Measurements from ENCODE around the gene SPACA9. TPM values are rescaled to one million over a fixed set of nuclear protein-coding genes. Genes with fewer than 3 reads are reported as not detected.

SPACA9 gene
- total RNA-seq, 1 donor from 2014 or later, result 6.9 TPM

- no peaks in the 10 kb centered on the region for H3K27me3 ChIP-seq (ENCODE audit: control insufficient read depth, insufficient read depth, low read length)
- no peak overlapping the region for H3K4me3 ChIP-seq (ENCODE audit: low read depth, low read length)
- TF ChIP-seq CTCF (IDR thresholded peaks at IDR 0.05; ENCODE audit: insufficient read depth, low read length, poor library complexity, severe bottlenecking), result no peak
- no peak for DNase-seq (ENCODE audit: low read depth)
- peaks cover 4% of the 10 kb centered on the region for H3K36me3 ChIP-seq (ENCODE audit: control insufficient read depth, insufficient read depth, low read length)
These were observed 13.7 kb downstream of the SPACA9 start for GRCh38 chr9:132892400-132892799.

GRCh38 chr9:132894346-132894745, 15.6 kb downstream of the SPACA9 start:
- no peaks in the 10 kb centered on the region for H3K27me3 ChIP-seq (ENCODE audit: control insufficient read depth, insufficient read depth, low read length)
- H3K4me3 ChIP-seq (ENCODE audit: low read depth, low read length), result no peak overlapping the region
- H3K36me3 ChIP-seq (ENCODE audit: control insufficient read depth, insufficient read depth, low read length), result peaks cover 7% of the 10 kb centered on the region
- no peak for TF ChIP-seq CTCF (IDR thresholded peaks at IDR 0.05; ENCODE audit: insufficient read depth, low read length, poor library complexity, severe bottlenecking)
- DNase-seq (ENCODE audit: low read depth), result no peak

GRCh38 chr9:132894862-132895835, 16.5 kb downstream of the SPACA9 start:
- Histone ChIP-seq H3K27me3 (ENCODE audit: control insufficient read depth, insufficient read depth, low read length) (no peaks in the 10 kb centered on the region), H3K4me3 (ENCODE audit: low read depth, low read length) (no peak overlapping the region), H3K36me3 (ENCODE audit: control insufficient read depth, insufficient read depth, low read length) (peaks cover 7% of the 10 kb centered on the region)
- DNase-seq (ENCODE audit: low read depth), result no peak
- TF ChIP-seq CTCF (IDR thresholded peaks at IDR 0.05; ENCODE audit: insufficient read depth, low read length, poor library complexity, severe bottlenecking), result no peak

GRCh38 chr9:132896264-132896663, 17.6 kb downstream of the SPACA9 start:
- Histone ChIP-seq H3K27me3 (ENCODE audit: control insufficient read depth, insufficient read depth, low read length) (no peaks in the 10 kb centered on the region), H3K4me3 (ENCODE audit: low read depth, low read length) (no peak overlapping the region), H3K36me3 (ENCODE audit: control insufficient read depth, insufficient read depth, low read length) (peaks cover 7% of the 10 kb centered on the region)
- no peak for TF ChIP-seq CTCF (IDR thresholded peaks at IDR 0.05; ENCODE audit: insufficient read depth, low read length, poor library complexity, severe bottlenecking)
- DNase-seq (ENCODE audit: low read depth), result no peak

- H3K4me3 ChIP-seq (ENCODE audit: low read depth, low read length), result no peak overlapping the region
- H3K27me3 ChIP-seq (ENCODE audit: control insufficient read depth, insufficient read depth, low read length), result no peaks in the 10 kb centered on the region
- no peak for DNase-seq (ENCODE audit: low read depth)
- peaks cover 7% of the 10 kb centered on the region for H3K36me3 ChIP-seq (ENCODE audit: control insufficient read depth, insufficient read depth, low read length)
- TF ChIP-seq CTCF (IDR thresholded peaks at IDR 0.05; ENCODE audit: insufficient read depth, low read length, poor library complexity, severe bottlenecking), result no peak
These were observed 18.2 kb downstream of the SPACA9 start for GRCh38 chr9:132896906-132897305.

Measured in kidney epithelial cell (primary cell).